WTC11 (cell line): ENCODE data around the gene COL9A2. TPM values are rescaled to one million over a fixed set of nuclear protein-coding genes. Genes with fewer than 3 reads are reported as not detected.

Experiments
- ATAC-seq: fragments of 200-7000 bp; cut with Tn5 transposase; 2 replicates; pipeline ENCODE4 v1.10.0; 2021; ENCODE audit warnings: mild to moderate bottlenecking, moderate library complexity
- Bru-seq: library from RNA; stranded (reverse); fragments of 400-500 nt; gene quantifications from one replicate; lab custom pipeline; 2021; lab: Mats Ljungman, UMichigan
- CTCF ChIA-PET: fragments of 300-600 bp; sonication (Branson Sonifier 250); formaldehyde crosslinking; loops from one replicate; lab custom pipeline; 2021; ENCODE audit warnings: antibody characterized with exemption; lab: Charles Lee
- POLR2A ChIA-PET: fragments of 350-600 bp; sonication (Branson Sonifier 250); formaldehyde crosslinking; loops from one replicate; lab custom pipeline; 2021; ENCODE audit warnings: antibody characterized with exemption; lab: Charles Lee
- DNase-seq: peaks from one replicate; pipeline ENCODE4 v3.0.0; 2021; ENCODE audit warnings: low spot score
- H3K27ac Mint-ChIP-seq: 2 replicates; pipeline ENCODE4 v1.8.0; 2021; ENCODE audit warnings: mixed read lengths
- H3K27me3 Mint-ChIP-seq: 2 replicates; pipeline ENCODE4 v1.8.0; 2021; ENCODE audit warnings: low read depth, mild to moderate bottlenecking, moderate library complexity, mixed read lengths
- H3K36me3 Mint-ChIP-seq: 2 replicates; pipeline ENCODE4 v1.8.0; 2021; ENCODE audit warnings: mixed read lengths
- H3K4me1 Mint-ChIP-seq: 2 replicates; pipeline ENCODE4 v1.8.0; 2022; ENCODE audit warnings: mixed read lengths
- H3K4me3 Mint-ChIP-seq: 2 replicates; pipeline ENCODE4 v1.8.0; 2021; ENCODE audit warnings: mild to moderate bottlenecking, moderate library complexity, mixed read lengths
- H3K9me3 Mint-ChIP-seq: 2 replicates; pipeline ENCODE4 v1.8.0; 2021; ENCODE audit warnings: mixed read lengths
- CREM ChIP-seq: sonication (generic); formaldehyde crosslinking; IDR thresholded peaks from 2 replicates; pipeline ENCODE4 v1.8.1; 2022; ENCODE audit warnings: mild to moderate bottlenecking, missing genetic modification reagents, moderate library complexity
- GRHL2 ChIP-seq: fragments of 250-450 bp; sonication (Bioruptor Pico); IDR thresholded peaks from 2 replicates; pipeline ENCODE4 v1.8.0; 2022; ENCODE audit warnings: mild to moderate bottlenecking, moderate library complexity; ENCODE audit not compliant: insufficient replicate concordance, severe bottlenecking
- MXD4 ChIP-seq: fragments of 250-450 bp; sonication (Bioruptor Pico); IDR thresholded peaks from 2 replicates; pipeline ENCODE4 v1.8.0; 2021; ENCODE audit warnings: mild to moderate bottlenecking, moderate library complexity, borderline replicate concordance
- MYBL2 ChIP-seq: sonication (generic); formaldehyde crosslinking; IDR thresholded peaks from 2 replicates; pipeline ENCODE4 v1.8.1; 2023; ENCODE audit warnings: mild to moderate bottlenecking, moderate library complexity, missing genetic modification reagents
- NFATC4 ChIP-seq: fragments of 250-450 bp; sonication (Bioruptor Pico); IDR thresholded peaks from 2 replicates; pipeline ENCODE4 v1.9.0; 2021; ENCODE audit warnings: mild to moderate bottlenecking
- PRRX2 ChIP-seq: fragments of 250-450 bp; sonication (Bioruptor Pico); IDR thresholded peaks from 2 replicates; pipeline ENCODE4 v1.8.0; 2021; ENCODE audit warnings: mild to moderate bottlenecking
- TEAD1 ChIP-seq: sonication (generic); formaldehyde crosslinking; IDR thresholded peaks from 2 replicates; pipeline ENCODE4 v1.8.0; 2022; ENCODE audit warnings: mild to moderate bottlenecking, missing genetic modification reagents
- ZNF232 ChIP-seq: sonication (generic); formaldehyde crosslinking; IDR thresholded peaks from 2 replicates; pipeline ENCODE4 v1.8.0; 2022; ENCODE audit warnings: mild to moderate bottlenecking, missing genetic modification reagents
- ZNF263 ChIP-seq: sonication (generic); formaldehyde crosslinking; IDR thresholded peaks from 2 replicates; pipeline ENCODE4 v1.8.1; 2022; ENCODE audit warnings: low read depth, mild to moderate bottlenecking, moderate library complexity, missing genetic modification reagents
- ZNF416 ChIP-seq: fragments of 250-450 bp; sonication (Bioruptor Pico); IDR thresholded peaks from 2 replicates; pipeline ENCODE4 v1.9.0; 2021; ENCODE audit warnings: mild to moderate bottlenecking, inconsistent platforms
- ZNF423 ChIP-seq: fragments of 250-450 bp; sonication (Bioruptor Pico); IDR thresholded peaks from 2 replicates; pipeline ENCODE4 v2.1.2; 2022; ENCODE audit warnings: mild to moderate bottlenecking, moderate library complexity
- long read RNA-seq, 3 experiments: library from RNA in 1 of 3; library from capped mRNA in 1 of 3; library from polyadenylated mRNA in 1 of 3; unstranded in 2 of 3; stranded (forward) in 1 of 3; transcript quantifications; one replicate each; pipeline ENCODE4 v2.0.0, GENCODE V29; 2021
- total RNA-seq: library from RNA; stranded (reverse); gene quantifications from 3 replicates; pipeline ENCODE4 v1.2.3, GENCODE V29; 2021
- TF ChIP-seq, protein P1 (sequence below): sonication (generic); formaldehyde crosslinking; IDR thresholded peaks from 2 replicates; pipeline ENCODE4 v1.8.0; 2022; ENCODE audit warnings: mild to moderate bottlenecking, missing genetic modification reagents
- TF ChIP-seq, protein P2 (sequence below): sonication (generic); formaldehyde crosslinking; IDR thresholded peaks from 2 replicates; pipeline ENCODE4 v1.8.0; 2022; ENCODE audit warnings: mild to moderate bottlenecking, missing genetic modification reagents
- TF ChIP-seq, protein P3 (sequence below): sonication (generic); formaldehyde crosslinking; IDR thresholded peaks from 2 replicates; pipeline ENCODE4 v1.8.1; 2022; ENCODE audit warnings: missing genetic modification reagents, borderline replicate concordance
- TF ChIP-seq, protein P4 (sequence below): fragments of 250-450 bp; sonication (Bioruptor Pico); IDR thresholded peaks from 2 replicates; pipeline ENCODE4 v1.9.0; 2021; ENCODE audit warnings: mild to moderate bottlenecking
- TF ChIP-seq, protein P5 (sequence below): fragments of 250-450 bp; sonication (Bioruptor Pico); IDR thresholded peaks from 2 replicates; pipeline ENCODE4 v1.9.0; 2021; ENCODE audit warnings: moderate library complexity, mild to moderate bottlenecking, inconsistent platforms, borderline replicate concordance
- TF ChIP-seq, protein P6 (sequence below): sonication (generic); formaldehyde crosslinking; IDR thresholded peaks from 2 replicates; pipeline ENCODE4 v1.8.1; 2022; ENCODE audit warnings: mild to moderate bottlenecking, moderate library complexity, missing genetic modification reagents
- TF ChIP-seq, protein P7 (sequence below): fragments of 250-450 bp; sonication (Bioruptor Pico); conservative IDR thresholded peaks from 2 replicates; pipeline ENCODE4 v1.9.0; 2021; ENCODE audit warnings: mild to moderate bottlenecking

COL9A2 gene
- 4.2 to 5.5 TPM (median 4.7 TPM) in 3 replicates for total RNA-seq
- Bru-seq, nascent RNA = percentile 18 among the genes with signal in this experiment
- long read RNA-seq, experiment 1, transcript COL9A2-202 (32 exons, 2,862 nt) = major isoform, 6 of 12 reads
- long read RNA-seq, experiment 1, partial matches to known transcripts = 1 of 12 reads
- long read RNA-seq, experiment 1, other reads (novel, unspliced or antisense) = 5 of 12 reads
- long read RNA-seq, experiment 2, partial matches to known transcripts = 5 of 7 reads
- long read RNA-seq, experiment 2, other reads (novel, unspliced or antisense) = 2 of 7 reads
- long read RNA-seq, experiment 3, partial matches to known transcripts = 1 of 7 reads
- long read RNA-seq, experiment 3, other reads (novel, unspliced or antisense) = 4 of 7 reads

DNA sequence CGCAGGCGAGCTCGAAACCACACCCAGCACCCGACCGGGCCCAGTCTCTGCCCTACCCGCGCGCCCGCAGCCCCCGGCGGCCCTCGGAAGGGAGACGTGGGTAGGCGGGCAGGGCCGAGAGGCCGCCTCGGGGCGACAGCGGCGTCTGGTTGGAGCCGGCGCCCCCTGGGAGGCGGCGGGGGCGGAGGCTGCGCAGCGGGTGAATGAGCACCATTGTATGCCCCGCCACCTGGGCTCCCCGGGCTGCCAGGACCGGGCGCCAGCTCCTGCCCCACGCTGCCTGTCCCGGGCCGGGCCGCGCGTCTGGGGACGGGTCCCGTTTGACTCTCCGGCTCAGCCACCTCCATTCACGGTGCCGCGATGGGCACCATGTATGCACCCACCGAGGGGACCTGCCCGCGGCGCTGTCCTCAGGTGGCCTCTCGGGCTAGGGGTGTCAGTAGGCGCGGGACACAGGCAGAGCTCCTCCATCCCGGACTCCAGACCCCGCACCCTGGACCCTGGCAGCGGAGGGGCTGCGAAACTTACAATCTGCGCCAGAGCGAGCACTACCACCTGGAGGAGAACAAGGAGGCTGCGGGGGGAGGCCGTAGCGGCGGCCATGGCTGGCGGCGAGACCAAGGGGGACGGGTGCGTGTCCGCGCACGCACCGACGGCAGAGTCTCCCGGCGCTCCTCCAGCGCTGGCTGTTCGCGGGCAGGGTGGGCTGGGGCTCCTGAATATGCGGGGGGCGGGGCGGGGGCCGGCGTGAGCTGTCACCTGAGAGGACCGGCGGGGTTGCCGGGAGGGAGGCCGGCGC, at the start of gene COL9A2:
Gene COL9A2 (minus strand): TSS at position 692 of the 799 bp plus-strand sequence. CDS start 89 bp downstream, at position 603.
- Mint-ChIP-seq H3K27me3 (peaks cover 76% of the 10 kb centered on the region), H3K9me3 (no peaks in the 10 kb centered on the region), H3K36me3 (no peaks in the 10 kb centered on the region), H3K27ac (no peak within 1 kb of the TSS), H3K4me1 (peaks cover 20% of the 10 kb centered on the region), H3K4me3 (peak within 1 kb of the TSS; percentile 73)
- TF ChIP-seq NFATC4 (no peak), ZNF423 (CRISPR knock-in tag) (peak; percentile 66; the same call in 1 of the 2 replicates)
- DNase-seq (peak; percentile 41), ATAC-seq (peak; percentile 3)
- CTCF ChIA-PET = interaction anchor here (0.5 to 9.1 kb wide), 15 partner anchors 11 to 284 kb away, joined by 3 to 151 read pairs (median 5); partner anchors contain the start of genes SMAP2 and ZMPSTE24
- POLR2A ChIA-PET = interaction anchor here (0.6 kb wide), 2 partner anchors 70 to 173 kb away, joined by 3 to 6 read pairs; no protein-coding TSS in a partner anchor

DNA sequence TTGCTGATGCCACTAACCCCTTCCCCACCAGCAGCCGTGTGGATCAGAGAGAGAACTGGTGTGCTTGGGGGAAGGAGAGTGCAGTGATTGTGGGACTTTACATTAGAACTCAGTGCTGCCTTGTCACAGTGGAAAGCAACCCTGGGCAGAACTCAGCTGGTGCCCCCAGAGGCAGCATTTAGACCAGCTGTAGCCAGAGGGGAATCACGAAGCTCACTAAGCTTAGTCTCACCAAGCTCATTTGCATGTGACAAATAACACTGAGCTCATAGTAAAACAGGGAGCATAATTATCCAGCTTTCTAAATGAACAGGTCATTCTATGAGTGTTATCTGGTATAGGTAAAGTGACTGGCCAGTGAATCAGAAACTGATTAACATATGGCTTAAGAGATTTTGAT, 46.6 kb upstream of the COL9A2 start:
- CTCF ChIA-PET = interaction anchor here (0.6 to 3.2 kb wide), 9 partner anchors 10 to 220 kb away, joined by 3 to 16 read pairs (median 5); partner anchors contain the start of genes COL9A2 and SMAP2
- POLR2A ChIA-PET = no interaction called here
- Mint-ChIP-seq H3K36me3 (no peaks in the 10 kb centered on the region), H3K27me3 (peaks cover 18% of the 10 kb centered on the region), H3K27ac (no peak overlapping the region), H3K9me3 (peaks cover 11% of the 10 kb centered on the region), H3K4me1 (peaks cover 3% of the 10 kb centered on the region; the same call in 1 of the 2 replicates), H3K4me3 (no peak overlapping the region)
- peak; percentile 87 for ATAC-seq
- TF ChIP-seq TEAD1 (CRISPR knock-in tag) = no peak
- TF ChIP-seq NFATC4 = no peak
- TF ChIP-seq, protein P1, sequence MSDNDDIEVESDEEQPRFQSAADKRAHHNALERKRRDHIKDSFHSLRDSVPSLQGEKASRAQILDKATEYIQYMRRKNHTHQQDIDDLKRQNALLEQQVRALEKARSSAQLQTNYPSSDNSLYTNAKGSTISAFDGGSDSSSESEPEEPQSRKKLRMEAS (CRISPR knock-in tag) = no peak
- TF ChIP-seq, protein P2, sequence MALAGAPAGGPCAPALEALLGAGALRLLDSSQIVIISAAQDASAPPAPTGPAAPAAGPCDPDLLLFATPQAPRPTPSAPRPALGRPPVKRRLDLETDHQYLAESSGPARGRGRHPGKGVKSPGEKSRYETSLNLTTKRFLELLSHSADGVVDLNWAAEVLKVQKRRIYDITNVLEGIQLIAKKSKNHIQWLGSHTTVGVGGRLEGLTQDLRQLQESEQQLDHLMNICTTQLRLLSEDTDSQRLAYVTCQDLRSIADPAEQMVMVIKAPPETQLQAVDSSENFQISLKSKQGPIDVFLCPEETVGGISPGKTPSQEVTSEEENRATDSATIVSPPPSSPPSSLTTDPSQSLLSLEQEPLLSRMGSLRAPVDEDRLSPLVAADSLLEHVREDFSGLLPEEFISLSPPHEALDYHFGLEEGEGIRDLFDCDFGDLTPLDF (CRISPR knock-in tag) = no peak
- TF ChIP-seq, protein P3, sequence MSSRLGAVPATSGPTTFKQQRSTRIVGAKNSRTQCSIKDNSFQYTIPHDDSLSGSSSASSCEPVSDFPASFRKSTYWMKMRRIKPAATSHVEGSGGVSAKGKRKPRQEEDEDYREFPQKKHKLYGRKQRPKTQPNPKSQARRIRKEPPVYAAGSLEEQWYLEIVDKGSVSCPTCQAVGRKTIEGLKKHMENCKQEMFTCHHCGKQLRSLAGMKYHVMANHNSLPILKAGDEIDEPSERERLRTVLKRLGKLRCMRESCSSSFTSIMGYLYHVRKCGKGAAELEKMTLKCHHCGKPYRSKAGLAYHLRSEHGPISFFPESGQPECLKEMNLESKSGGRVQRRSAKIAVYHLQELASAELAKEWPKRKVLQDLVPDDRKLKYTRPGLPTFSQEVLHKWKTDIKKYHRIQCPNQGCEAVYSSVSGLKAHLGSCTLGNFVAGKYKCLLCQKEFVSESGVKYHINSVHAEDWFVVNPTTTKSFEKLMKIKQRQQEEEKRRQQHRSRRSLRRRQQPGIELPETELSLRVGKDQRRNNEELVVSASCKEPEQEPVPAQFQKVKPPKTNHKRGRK (CRISPR knock-in tag) = no peak
- no peak for TF ChIP-seq MXD4
- TF ChIP-seq PRRX2 (CRISPR knock-in tag) = no peak
- TF ChIP-seq ZNF416 (CRISPR knock-in tag) = no peak
- TF ChIP-seq, protein P4, sequence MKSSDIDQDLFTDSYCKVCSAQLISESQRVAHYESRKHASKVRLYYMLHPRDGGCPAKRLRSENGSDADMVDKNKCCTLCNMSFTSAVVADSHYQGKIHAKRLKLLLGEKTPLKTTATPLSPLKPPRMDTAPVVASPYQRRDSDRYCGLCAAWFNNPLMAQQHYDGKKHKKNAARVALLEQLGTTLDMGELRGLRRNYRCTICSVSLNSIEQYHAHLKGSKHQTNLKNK (CRISPR knock-in tag) = no peak
- TF ChIP-seq MYBL2 = no peak
- TF ChIP-seq ZNF232 = no peak
- TF ChIP-seq, protein P5, sequence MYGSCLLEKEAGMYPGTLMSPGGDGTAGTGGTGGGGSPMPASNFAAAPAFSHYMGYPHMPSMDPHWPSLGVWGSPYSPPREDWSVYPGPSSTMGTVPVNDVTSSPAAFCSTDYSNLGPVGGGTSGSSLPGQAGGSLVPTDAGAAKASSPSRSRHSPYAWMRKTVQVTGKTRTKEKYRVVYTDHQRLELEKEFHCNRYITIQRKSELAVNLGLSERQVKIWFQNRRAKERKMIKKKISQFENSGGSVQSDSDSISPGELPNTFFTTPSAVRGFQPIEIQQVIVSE (CRISPR knock-in tag) = no peak
- TF ChIP-seq, protein P6, sequence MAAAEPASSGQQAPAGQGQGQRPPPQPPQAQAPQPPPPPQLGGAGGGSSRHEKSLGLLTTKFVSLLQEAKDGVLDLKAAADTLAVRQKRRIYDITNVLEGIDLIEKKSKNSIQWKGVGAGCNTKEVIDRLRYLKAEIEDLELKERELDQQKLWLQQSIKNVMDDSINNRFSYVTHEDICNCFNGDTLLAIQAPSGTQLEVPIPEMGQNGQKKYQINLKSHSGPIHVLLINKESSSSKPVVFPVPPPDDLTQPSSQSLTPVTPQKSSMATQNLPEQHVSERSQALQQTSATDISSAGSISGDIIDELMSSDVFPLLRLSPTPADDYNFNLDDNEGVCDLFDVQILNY (CRISPR knock-in tag) = no peak
- peak; percentile 27 for DNase-seq

DNA sequence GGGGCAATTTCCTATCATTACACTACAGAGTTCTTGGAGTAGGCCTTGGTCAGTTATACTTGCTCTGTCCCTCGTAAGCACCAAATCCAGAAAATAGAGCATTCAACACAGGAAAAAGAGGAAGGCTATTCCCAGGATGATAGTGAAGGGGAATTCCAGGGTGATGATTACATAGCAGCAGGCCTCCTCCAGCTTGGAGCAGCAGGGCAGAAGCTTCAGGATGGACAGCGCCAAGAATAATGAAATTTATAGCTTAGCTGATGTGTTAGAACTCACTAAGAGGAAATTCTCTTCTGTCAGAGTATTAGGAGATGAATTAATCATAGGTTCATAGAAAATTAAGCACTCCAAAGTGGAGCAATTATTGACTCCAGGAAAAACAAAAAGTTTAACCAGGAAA, 45.6 kb upstream of the COL9A2 start:
- Mint-ChIP-seq H3K4me3 (no peak overlapping the region), H3K27ac (no peak overlapping the region), H3K27me3 (peaks cover 18% of the 10 kb centered on the region), H3K9me3 (peaks cover 19% of the 10 kb centered on the region), H3K36me3 (peaks cover 3% of the 10 kb centered on the region; the same call in 1 of the 2 replicates), H3K4me1 (peaks cover 3% of the 10 kb centered on the region; the same call in 1 of the 2 replicates)
- CTCF ChIA-PET = interaction anchor here (0.6 to 3.2 kb wide), 2 partner anchors 24 to 73 kb away, joined by 3 to 16 read pairs; no protein-coding TSS in a partner anchor
- DNase-seq (no peak), ATAC-seq (no peak)
- POLR2A ChIA-PET = no interaction called here
- TF ChIP-seq CREM (CRISPR knock-in tag) = no peak
- TF ChIP-seq GRHL2 = no peak
- no peak for TF ChIP-seq ZNF263
- TF ChIP-seq, protein P7, sequence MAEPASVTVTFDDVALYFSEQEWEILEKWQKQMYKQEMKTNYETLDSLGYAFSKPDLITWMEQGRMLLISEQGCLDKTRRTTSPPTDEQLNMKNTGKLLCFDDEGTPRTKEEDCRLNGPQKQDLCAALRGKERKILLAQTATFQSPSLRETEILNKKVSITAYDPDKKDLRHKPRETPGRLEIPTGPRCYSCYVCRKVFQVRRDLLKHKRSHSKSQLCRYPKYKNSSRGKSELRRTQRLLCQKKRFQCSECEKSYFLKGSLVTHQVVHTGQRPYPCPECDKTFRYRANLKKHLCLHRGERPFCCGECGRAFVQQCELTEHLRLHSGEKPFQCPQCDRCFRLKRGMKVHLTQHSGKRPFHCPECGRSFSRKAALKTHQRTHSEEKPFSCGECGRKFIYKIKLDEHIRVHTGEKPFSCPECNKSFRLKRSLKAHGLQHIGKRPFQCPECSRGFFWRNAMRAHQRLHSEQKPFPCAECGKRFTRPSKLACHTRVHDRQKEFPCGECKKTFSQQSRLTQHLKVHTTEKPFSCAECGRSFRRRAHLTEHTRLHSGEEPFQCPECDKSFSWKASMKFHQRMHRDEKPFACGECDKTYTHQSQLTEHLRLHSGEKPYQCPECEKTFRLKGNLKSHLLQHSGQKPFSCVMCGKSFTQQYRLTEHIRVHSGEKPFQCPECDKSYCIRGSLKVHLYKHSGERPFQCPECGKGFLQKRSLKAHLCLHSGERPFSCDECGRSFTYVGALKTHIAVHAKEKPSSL (CRISPR knock-in tag) = no peak
